Measurements from ENCODE around the gene DRC7.
"Not testable (repeated sequence)": the region's sequence is repeated elsewhere in the genome, so short reads cannot be mapped to it uniquely, and the experiment has no call there.

DRC7 gene

DNA sequence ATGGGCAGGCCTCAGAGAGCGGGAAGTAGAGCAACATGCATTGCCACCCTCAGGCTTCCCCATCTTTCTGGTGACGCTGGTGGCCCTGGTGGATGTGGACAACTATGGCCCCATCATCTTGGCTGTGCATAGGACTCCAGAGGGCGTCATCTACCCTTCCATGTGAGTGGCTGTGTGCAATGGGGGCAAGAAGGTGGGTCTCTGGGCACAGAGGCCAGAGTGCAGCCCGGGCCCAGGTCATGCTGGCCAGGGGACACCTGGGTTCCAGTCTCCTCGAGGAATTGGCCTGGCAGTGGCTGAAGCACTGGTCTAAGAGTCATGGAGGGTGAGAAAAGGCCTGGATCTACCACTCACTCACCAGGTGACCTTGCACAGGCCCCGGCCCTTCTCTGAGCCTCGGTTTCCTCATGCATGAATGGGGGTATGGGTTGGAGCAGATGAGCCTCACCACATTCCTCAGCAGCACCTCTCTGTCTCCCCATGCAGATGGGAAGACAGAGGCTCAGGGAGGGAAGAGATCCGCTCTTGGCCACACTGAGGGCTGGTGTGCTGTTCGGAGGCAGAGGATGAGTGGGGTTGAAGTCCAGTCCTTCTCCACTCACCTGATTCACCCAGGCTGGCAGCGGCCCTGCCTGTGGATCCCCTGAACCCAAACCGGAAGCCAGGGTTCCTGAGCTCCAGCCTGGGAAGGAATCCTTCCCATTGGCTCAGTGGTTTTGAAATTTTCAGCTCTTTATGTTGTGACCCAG, 33.7 kb upstream of the DRC7 start:
- no peak for DNase-seq (ENCODE audit: low read depth)

DNA sequence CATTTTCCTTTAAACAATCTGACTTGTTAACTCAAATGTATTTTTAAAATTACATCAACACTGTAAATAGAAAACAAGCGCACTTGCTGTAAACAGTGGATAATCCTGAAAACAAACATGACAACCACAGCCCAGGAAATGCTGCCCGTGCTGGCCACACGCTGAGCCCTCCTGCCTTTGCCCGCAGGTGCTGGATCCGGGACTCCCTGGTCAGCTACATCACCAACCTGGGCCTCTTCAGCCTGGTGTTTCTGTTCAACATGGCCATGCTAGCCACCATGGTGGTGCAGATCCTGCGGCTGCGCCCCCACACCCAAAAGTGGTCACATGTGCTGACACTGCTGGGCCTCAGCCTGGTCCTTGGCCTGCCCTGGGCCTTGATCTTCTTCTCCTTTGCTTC, 33.1 kb upstream of the DRC7 start:
- no peak for DNase-seq (ENCODE audit: low read depth)

DNA sequence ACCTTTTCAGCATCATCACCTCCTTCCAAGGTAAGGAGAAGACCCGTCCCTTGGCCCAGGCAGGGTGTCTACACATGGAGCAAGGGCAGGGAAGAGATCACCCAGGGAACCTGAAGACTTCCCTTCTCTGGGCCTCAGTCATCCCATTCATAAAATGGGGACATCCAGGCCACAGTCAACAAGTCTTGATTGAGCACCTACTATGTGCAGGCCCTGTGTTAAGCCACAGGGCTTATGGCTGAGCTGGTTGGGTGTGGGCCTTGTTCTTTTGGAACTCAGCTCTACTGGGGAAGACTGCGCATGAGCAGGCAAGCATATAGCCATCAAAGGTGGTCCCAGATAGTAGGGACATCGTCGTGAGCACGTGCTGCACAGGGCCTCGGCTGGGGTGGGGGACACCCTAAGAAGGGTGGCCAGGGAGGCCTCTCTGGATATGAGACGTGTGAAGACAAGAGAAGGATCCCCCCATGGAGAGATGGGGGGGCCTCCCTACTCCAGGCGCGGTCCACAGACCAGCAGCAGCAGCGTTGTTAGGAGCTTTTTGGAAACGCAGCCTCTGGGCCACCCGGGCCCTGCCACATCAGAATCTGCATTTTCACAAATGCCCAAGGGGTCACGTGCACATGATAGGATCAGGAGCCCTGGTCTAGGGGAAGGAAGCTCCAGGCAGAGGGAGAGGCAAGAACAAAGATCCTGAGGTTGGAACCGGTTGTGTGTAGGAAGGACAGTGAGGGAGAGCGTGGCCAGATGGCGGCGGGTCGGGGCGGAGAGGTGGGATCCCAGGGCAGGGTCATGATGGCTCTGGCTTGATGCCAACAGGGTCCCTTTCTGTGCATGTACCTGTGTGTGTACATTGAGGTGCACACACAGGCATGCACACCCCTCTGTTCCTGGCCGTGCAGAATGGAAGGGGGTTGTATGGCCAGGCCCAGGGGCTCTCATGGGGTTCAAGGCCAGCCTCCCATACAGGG, 32.4 kb upstream of the DRC7 start:
- DNase-seq (ENCODE audit: low read depth): no peak

DNA sequence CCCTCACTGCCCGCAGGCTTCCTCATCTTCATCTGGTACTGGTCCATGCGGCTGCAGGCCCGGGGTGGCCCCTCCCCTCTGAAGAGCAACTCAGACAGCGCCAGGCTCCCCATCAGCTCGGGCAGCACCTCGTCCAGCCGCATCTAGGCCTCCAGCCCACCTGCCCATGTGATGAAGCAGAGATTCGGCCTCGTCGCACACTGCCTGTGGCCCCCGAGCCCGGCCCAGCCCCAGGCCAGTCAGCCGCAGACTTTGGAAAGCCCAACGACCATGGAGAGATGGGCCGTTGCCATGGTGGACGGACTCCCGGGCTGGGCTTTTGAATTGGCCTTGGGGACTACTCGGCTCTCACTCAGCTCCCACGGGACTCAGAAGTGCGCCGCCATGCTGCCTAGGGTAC, 31.2 kb upstream of the DRC7 start:
- no peak for DNase-seq (ENCODE audit: low read depth)

DNA sequence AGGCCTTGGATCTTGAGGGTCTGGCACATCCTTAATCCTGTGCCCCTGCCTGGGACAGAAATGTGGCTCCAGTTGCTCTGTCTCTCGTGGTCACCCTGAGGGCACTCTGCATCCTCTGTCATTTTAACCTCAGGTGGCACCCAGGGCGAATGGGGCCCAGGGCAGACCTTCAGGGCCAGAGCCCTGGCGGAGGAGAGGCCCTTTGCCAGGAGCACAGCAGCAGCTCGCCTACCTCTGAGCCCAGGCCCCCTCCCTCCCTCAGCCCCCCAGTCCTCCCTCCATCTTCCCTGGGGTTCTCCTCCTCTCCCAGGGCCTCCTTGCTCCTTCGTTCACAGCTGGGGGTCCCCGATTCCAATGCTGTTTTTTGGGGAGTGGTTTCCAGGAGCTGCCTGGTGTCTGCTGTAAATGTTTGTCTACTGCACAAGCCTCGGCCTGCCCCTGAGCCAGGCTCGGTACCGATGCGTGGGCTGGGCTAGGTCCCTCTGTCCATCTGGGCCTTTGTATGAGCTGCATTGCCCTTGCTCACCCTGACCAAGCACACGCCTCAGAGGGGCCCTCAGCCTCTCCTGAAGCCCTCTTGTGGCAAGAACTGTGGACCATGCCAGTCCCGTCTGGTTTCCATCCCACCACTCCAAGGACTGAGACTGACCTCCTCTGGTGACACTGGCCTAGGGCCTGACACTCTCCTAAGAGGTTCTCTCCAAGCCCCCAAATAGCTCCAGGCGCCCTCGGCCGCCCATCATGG, 30.5 kb upstream of the DRC7 start:
- DNase-seq (ENCODE audit: low read depth): no peak

DNA sequence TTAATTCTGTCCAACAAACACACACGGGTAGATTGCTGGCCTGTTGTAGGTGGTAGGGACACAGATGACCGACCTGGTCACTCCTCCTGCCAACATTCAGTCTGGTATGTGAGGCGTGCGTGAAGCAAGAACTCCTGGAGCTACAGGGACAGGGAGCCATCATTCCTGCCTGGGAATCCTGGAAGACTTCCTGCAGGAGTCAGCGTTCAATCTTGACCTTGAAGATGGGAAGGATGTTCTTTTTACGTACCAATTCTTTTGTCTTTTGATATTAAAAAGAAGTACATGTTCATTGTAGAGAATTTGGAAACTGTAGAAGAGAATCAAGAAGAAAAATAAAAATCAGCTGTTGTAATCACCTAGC, 30.0 kb upstream of the DRC7 start:
- DNase-seq (ENCODE audit: low read depth): no peak

DNA sequence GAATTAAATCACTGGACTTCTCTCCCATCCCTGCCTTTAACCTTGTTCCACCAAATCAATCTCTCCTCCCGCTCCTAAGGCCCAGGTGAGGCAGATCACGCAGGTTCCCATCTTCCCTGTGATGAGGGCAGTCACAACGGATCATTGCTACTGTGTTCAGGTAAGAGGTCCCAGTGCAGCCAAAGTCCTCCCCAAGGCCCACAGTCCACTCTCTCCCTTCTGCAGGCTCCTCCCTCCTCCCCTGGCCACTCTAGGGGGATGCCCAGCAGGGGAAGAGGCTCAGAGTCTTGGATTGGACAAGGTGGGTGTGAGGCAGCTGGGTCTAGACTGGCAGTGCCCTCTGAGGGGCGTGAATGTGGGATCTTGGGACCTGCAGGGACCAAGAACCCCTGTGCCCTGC, 29.1 kb upstream of the DRC7 start:
- no peak for DNase-seq (ENCODE audit: low read depth)

DNA sequence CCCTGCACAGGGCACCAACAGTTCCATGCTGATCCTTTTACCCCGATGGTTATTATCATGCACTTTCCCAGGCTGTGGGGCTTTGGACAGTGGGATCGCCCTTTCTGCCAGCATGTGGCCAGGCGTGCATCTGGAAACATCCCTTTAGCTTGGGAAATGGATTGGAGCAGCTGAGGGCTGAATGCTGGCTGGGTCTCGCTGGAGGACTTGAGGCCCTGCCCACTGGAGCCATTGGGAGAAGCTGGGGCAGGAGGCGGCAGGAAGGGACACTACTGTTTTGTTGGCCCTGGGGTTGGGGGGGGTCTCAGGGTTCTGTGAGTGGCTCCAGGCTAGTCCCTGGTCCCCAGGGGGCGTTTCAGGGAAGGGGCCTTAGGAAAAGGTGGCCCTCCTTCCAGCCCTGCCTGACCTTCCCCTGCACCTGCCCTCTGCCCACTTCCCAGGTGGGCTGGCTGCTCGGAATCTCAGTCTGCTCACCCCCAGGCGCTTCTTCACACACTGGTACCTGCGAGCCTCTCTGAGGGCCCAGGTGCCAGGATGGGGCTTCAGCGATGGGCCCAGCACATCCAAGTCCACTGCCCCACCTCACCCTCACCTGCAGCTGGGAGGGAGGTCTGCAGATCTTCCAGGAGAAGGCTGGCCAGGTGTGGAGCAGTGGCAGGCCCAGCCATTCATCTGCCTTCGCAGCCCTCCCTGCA, 28.1 kb upstream of the DRC7 start:
- no peak for DNase-seq (ENCODE audit: low read depth)

DNA sequence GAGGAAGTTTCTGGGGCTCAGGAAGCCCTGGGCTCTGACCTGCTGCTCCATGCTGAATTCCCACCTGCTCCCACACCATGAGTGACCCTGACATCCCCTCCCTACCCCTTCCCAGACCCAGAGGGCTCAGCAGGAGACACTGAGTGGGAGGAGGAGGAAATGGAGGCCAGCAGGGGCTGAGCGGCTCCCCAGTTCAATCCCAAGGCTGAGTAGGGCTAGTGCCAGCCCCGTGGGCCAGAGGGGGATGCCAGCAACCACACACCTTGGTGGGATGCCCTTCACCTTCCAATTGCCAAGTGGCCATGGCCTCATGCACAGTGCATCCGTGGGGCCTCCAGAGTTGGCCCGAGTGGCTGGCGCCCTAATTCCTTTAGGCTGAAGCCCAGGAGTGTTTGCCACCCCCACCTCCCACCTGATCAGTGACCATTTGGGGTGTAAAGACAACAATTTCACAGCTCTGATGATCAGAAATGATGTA, 27.5 kb upstream of the DRC7 start:
- DNase-seq (ENCODE audit: low read depth): no peak

DNA sequence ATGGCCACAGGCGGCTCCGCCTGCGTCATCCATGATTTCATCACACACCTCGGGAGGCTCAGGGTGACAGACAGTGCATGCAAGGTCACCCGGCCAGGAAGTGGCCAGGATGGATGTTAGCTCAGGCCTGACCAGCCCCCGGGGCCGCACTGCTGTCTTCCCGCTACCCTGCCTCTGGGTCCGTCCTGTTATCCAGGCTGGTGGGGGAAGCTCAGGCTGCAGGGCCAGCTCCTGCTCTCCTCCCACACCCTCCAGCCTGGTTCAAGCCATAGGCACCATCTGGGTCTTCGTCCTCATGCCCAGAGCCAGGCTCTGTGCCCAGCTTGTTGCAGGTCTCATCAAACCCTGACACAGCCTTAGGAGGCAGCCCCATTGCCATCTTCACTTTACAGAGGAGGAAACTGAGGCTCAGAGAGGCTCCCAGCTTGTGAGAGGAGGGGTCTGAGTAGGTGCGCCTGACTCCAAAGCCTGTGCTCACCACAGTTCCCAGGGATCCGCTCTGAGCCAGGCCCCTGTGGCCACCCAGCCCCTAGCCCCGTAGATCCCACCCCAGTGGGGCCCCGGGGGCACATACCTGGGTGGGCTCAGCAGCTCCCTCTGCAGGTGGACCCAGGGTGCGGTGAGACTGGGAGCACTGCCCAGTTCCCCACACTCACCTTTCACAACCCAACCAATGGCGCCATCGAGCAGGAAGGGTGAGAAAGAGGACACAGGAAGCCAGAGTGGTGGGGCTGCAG, 26.9 kb upstream of the DRC7 start:
- DNase-seq (ENCODE audit: low read depth): no peak

DNA sequence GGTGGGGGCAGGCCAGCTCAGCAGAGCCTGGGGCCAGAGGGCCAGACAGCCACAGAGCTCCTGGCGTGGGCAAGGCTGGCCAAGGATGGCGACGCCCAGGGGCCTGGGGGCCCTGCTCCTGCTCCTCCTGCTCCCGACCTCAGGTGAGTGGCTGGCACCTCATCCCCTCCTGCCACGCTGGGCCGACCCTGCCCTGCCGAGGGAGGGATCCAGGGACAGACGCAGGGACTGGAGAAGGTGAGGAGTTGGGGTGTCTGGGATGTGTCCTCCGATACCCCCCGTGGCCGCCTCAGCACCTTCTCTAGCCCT, 26.4 kb upstream of the DRC7 start, which contains the start of gene ADGRG3:
TSS of gene ADGRG3 (plus strand) at position 44 of the 309 bp plus-strand sequence. CDS start at position 86, 42 bp downstream.
- no peak for DNase-seq (ENCODE audit: low read depth)

DNA sequence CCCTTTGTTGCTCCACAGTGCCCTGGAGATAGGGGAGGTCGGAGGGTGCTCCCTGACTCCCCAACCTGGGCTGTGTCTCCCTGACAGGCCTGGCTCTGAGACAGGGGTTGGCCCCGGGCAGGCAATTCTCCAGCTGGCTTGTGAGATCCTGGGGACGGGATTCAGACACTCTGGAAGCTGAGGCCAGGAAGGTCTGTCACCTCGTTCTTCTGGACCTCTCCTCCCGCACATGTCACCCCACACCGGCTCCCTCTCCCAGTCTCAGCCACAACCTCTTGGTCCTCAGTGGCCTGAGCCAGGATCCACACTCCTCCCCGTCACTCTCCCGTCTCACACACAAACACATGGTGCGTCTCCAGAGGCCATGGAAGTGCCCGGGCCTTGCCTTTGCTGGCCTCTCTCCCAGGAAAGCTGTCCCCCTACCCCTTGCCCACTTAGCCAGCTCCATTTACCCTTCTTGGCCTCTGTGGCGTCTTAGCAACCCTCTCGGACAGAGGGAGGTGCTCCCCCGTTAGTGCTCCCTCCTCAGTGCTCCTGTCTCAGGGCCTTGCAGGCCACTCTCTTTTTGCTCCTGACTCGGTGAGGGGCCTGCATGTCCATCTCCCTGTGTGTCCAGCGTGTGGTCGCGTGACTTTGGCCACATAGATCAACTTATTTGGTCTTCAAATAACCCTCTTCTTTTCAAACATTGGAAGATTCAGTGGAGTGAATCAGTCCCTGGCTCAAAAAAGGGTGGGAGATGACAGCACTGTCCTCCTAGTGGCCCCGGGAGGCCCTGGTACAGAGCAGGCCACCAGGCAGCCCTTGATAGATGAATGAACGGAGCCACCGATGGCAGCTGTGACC, 25.8 kb upstream of the DRC7 start:
- DNase-seq (ENCODE audit: low read depth): no peak

DNA sequence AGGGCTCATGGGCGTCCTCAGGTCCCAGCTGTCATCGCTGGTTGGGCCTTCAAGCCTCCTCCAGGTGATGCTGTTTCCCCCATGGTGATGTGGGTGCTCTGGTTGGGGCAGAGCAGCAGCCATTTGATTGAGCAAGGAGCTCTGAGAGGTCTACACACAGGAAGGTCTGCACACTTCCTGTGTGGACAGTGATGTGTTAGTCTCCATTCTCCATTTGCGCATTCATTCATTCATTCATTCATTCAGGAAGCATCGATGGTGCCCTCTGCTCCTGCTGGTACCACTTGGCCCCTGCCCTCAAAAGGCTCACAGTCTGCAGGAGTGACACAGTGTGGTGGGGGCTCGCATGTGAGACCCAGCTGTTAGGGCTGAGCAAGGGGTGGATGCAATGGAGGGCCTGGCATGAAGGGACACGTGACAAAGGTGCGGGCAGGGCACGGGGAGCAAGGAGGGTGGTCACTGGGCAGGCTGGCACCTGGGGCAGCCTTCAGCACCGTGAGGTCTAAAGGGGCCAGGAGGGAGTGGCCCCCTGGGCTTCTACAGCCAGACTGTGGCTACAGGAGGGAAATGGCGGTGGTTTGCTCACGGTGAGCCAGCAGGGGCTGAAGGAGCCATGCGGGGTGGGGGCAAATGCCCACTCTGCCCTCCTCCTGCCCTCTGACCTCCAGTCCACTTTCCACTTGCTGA, 25.0 kb upstream of the DRC7 start:
- DNase-seq (ENCODE audit: low read depth): no peak

DNA sequence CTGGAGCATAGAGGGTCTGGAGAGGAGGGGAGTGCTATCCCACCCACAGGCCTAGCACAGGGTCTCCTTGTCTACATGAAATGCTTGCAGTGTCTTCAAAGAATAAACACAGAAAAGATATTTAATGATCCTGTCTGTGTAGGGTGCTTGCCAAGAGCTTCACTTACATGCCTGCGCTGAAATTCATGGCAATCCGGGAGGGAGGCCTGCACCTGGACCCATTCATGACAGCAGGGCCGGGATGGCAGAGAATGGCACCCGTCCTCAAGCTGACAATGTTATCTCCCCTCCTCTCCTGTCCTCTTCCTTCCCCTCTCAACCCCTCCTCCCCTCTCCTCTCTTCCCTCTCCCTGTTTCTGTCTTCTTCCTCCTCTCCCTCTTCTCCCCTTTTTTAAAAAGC, 24.4 kb upstream of the DRC7 start:
- DNase-seq (ENCODE audit: low read depth): no peak

DNA sequence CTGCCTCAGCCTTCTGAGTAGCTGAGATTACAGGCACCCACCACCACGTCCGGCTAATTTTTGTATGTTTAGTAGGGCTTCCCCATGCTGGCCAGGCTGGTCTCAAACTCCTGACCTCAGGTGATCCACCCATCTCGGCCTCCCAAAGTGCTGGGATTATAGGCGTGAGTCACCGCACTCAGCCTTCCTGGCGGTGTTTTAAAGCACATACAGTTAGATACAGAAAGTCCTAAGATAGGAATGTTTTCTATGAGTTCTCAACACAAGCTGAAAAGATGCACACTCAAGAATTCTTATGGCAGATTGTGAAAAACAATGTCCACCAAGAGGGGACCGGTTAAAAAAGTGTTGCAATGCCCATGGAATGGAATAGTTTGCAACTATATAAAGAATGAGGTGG, 23.2 kb upstream of the DRC7 start:
- DNase-seq (ENCODE audit: low read depth): not testable (repeated sequence)

DNA sequence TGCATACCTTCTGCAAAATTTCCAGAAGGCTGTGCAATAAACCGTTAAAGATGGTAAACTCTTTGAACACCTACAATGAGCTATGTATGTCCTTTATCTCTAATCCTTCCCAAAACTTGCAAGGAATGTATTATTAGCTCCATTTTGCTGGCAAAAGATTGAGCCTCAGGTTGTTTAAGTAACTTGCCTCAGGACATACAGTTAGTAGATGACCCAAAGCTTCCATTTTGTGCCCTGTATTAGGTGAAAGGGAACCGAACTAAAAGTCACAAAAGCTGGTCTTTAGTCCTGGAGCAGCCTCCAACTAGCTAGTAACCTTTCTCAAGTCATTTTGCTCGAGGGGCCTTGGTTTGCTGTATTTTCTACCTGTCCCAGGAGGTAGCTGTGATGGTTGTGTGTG, 22.2 kb upstream of the DRC7 start:
- no peak for DNase-seq (ENCODE audit: low read depth)

DNA sequence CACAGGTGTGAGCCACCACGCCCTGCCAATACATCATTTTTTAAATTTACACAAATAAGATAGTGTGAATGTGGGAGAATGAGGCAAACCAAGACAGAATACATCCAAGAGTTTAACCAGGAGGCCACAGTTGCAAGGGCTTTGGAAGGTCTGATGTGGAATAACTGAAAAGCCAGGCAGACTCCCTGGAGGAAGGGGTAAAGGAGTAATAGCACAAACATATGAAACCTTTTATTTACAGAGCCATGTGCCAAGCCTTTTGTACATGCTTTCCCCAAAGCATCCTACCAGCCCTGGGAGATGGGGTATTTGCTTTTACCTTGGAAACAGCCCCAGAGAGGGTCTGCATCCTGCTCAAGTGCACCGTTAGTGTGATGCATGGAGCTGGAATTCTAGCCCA, 21.8 kb upstream of the DRC7 start:
- DNase-seq (ENCODE audit: low read depth): no peak

DNA sequence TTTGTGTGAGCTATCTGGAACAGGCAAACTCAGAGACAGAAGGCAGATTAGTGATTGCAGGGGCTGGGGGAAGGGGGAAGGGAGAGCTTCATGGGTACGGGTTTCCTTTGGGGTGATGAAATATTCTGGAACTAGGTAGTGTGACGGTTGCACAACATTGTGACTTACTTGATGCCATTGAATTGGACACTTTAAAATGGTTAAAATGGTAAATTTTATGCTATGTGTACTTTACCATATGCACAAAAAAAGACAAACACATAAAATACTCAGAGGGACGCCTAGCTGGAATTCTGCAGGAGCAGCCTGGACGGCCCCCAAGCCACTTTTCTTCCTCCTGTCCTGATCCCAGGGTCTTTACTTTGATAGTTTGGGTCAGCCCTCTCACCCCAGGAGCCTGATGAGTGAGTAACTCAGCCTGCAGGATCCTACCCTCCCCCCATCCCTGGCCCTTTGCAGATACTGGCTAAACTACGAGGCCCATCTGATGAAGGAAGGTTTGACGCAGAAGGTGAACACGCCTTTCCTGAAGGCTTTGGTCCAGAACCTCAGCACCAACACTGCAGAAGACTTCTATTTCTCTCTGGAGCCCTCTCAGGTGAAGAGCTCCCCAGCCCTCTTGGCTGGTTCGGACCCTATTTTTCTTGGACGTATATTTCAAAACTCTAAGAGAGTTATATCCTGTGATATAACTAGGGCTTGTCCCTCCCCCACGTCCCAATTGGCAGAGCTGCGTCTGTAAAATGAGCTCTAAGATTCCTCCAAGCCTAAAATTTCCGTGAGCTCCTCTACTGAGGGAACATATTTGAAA, 18.7 kb upstream of the DRC7 start:
- no peak for DNase-seq (ENCODE audit: low read depth)

DNA sequence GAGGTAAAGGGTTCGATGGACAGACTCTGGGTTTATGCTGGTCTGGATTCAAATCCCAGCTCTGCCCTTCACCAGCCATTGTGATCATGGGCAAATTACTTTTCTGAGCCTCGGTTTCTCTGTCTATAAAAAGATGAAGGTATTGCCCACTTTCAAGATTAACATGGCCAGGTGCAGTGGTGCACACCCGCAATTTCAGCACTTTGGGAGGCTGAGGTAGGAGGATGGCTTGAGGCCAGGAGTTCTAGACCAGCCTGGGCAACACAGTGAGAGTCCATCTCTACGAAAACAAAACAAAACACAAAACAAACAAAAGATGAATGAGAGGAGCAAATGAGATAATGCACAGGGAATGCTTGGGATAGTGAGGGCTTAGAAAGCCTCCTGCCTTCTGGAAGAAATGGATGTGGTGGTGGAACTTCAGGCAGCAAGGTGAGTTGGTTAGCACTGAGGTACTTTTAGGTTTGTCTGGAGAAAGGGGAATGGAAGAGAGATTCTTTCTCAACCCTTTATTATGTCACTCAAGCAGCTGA, 18.0 kb upstream of the DRC7 start:
- no peak for DNase-seq (ENCODE audit: low read depth)

All from activated T-cell treated with anti-CD3 and anti-CD28 coated beads for 24 hours (primary cell).